NCI-H2196 (cell line): ENCODE data around the gene ABHD12B.
A peak's percentile ranks its signal among the peaks of the same experiment; 100 is the strongest.

Experiments
- DNase-seq: peaks from one replicate; lab custom pipeline; 2025; ENCODE audit not compliant: unreplicated experiment; lab: John Stamatoyannopoulos, UW

Gene ABHD12B

GRCh38 chr14:50871914-50872732, at the start of gene ABHD12B:
Gene ABHD12B (plus strand): TSS chr14:50872053. CDS start chr14:50872175, 122 bp downstream.
- no peak for DNase-seq

- no peak for DNase-seq
These were observed 49.3 kb upstream of the ABHD12B start for GRCh38 chr14:50822501-50823042.

DNA sequence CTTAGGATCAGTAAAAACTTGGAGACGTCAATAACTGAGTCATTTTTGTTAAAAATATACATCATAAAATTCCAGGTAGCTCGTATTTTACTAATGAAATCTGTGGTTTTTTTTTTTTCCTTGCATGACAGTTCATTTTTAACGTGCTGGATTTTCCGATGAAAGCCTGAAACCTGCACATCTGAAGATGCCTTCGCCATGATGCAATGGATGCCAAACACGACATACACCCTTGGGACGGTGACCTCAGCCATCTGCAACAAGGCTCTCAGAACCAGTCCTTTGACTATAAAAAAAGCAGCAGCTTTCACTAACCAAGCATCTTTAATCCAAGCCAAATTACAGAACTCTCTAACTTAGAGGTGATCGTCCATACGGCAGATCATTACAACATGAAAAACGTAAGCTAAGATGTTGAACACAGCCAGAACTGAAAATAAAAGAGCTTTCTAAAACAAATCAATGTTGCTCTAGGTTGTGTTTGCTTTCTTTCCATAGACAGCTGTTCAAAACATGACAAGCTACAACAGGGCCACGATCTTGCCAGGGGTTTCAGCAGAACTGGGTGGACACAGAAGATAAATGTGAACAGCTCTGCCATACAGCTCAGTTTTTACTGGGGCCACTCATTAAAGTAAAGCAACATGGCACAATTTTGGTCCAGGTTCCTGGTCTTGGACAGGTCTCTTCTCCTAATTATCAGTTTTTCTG, 48.6 kb upstream of the ABHD12B start:
- no peak for DNase-seq

DNA sequence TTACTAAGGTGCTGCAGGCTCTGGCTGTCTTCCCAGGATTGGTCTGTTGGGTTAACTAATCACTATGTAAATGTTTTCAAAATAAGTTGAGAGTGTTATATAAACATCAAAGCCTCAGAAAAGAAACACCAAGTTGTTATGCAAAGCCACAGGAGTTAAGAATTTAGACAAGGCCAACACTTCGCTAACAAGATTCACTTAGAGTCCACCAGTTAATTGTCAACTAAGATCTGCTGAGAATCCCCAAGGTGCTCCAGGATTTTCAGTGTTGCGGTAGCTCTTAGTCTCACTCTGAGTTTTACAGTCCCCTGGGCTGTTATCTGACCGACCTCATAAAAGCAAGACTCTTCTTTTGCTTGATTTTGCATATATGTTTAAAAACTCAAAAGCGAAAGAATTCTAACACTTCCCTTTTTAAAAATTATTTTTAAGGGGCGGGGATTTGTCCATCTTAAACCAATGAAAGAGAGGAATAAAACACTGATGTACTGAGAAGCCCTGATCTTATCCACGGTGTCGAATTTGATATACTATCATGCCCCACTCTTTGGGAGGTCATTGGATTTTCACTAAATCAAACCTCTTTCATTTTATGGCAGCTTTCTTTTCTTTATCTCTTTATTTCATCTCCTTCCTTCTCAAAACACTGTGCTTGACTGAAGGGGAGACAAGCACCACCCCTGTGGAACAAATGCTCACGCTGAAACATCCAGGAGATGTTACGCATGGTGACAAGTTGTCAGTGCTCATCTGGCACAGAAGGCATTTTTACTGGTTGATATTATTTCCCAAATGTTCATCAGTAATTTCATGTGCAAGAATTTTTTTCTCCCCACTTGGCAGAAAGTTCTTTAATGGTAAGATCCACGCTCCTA, 47.9 kb upstream of the ABHD12B start:
- peak; percentile 11 for DNase-seq

- no peak for DNase-seq
These were observed 46.5 kb upstream of the ABHD12B start for GRCh38 chr14:50825307-50825706.

GRCh38 chr14:50826681-50827080, 45.2 kb upstream of the ABHD12B start:
- no peak for DNase-seq

DNA sequence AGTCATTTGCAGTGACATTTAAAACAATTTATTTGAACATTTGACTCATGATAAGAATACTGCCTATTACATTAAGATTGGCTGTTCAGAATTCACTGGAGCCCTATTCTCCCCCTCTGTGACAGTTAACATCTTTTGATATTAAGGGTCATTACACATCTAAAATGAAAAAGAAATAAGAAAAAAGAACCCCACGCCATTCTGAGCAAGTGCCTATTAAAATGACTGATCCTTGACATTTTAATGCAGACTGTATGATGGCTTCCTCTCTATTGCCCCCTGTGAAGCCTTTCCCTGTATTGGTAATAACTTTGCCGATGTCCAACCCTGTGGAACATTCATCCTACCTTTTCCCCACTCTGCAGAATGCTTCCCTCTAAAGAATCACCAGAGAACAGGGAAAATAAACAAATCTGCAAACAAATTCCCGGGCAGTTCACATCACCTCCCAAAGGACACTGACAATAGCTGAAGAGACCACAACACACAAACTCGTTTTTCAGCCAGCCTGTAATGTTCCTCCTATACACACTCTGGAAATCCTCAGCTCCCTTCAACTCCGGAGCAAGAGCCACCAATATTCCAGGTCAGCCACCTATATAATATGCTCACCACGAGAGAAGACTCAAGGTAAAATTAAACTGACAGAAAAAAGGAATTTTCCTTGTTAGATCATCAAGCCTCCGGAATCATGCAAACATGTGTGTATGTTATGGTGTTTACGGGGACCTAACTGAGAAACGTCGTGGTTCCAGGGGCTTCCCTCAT, 42.9 kb upstream of the ABHD12B start:
- no peak for DNase-seq

DNA sequence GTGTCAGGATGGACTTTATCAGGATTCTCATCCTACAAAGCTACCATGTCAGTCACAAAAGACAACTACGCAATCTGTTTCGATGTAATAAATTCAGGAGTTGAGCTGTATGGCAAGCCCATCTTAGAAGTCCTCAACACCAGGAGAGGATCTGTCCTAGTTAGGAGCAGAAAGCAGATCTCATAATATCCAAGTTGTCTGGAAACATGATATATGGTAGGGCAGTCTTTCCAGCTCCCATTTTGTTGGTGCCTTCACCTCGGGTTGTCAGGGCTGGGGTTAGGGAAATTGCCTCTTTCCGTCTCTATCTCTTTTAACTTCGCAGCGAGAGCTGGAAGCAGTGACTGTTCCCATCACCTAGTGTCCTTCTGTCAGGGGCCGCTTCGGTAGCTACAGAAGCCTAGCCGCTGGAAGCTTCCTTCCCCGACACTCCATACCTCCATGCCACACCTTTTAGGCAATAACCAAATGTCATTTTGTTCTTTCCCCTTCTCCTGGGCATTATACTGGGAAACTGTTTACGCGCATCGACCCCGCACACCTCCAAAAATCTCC, 42.3 kb upstream of the ABHD12B start:
- DNase-seq: no peak

DNA sequence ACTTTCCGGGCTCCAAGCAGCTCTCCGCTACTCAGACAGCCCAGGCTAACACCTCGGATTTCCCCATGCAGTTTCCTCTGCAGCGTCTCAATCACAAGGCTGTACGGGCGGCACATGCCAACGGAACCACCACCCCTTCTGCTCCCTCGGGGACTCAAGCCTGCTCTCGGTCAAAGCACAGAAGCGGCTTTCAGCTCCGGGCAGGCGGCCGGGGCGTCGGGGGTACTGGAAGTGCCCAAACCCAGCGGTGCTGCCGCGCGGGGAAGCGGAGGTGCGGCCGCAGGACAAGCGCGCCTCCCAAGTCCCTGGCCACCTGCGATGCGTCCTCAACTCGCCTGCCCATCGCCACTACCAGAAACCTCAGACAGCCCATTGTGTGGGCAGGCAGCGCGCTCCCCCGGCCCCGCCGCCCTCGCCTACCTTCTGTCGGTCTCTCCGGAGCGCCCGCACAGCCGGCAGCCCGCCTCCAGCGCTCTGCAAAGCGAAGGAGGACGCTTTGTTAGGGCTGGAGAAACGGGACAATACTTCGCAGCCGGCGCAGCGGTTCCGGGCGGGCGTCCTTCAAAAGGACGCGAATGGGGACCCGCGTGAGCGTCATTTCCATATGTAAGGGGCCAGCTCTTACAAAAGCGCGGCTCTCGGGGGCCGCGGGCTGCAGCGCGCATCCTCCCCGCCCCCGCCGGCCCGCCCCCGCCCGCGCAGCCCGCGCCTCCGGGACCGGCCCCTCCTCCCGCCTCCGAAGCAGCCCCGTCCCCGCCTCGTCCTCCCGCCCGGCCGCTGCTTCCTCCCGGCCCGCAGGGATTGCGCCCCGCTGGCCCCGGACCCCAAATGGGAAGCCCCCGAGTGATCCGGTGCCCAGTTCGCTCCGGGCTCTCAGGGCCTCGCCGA, 41.6 kb upstream of the ABHD12B start:
- DNase-seq: no peak

- DNase-seq: peak; percentile 81
These were observed 40.7 kb upstream of the ABHD12B start, which contains the start of gene NIN for GRCh38 chr14:50830932-50831725. Gene NIN (minus strand): TSS chr14:50831162. CDS start chr14:50822056, 9,106 bp downstream.

GRCh38 chr14:50831726-50832168, 40.1 kb upstream of the ABHD12B start:
- no peak for DNase-seq

DNA sequence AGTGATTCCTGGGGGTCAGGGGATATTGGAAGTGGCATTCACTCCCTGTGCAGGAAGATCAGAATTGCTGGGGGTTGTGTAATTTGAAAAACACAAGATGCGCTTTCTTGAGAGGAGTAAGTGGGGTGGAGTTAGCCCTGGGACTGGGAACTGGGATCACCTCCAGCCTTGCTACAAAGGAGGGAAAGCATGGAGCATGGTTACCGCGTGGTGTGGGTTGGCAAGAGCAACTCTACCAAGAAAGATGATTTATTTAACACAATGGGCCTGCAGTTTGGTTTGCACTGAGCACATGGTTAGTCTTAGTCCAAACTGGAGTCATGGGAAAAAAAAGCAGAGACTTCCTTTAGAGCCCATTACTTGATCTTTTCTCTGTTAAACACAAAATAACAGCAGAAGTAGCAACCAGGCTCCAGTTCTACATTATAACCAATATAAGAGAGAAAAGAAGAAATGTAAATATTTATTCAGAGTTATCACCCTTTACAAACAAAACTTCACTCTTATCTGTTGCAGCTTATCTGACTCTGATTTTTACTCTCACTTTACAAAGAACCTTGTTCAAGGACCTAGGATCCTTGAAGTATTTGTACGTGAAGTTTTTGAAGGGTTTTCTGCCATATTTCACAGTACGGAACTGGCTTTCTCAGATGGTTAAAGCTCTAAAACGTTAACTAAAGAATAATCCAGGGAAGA, 38.8 kb upstream of the ABHD12B start:
- no peak for DNase-seq

DNA sequence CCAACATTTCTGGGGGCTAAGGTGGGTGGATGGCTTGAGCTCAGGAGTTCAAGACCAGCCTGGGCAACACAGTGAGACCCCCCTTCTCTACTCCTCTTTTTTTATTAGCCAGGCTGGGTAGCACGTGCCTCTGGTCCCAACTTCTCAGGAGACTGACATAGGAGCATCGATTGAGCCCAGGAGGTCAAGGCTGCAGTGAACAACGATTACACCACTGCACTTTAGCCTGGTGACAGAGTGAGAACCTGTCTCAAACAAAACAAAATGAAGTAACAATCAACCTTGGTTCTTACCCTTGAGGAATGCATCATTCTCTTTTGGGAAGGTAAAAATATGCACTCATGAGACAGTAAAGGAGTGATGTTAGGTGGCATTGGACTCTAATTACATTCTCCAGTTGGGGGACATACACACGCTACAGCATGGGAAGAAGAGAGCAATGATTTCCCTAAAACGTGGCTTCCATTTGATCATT, 37.0 kb upstream of the ABHD12B start:
- no peak for DNase-seq

DNA sequence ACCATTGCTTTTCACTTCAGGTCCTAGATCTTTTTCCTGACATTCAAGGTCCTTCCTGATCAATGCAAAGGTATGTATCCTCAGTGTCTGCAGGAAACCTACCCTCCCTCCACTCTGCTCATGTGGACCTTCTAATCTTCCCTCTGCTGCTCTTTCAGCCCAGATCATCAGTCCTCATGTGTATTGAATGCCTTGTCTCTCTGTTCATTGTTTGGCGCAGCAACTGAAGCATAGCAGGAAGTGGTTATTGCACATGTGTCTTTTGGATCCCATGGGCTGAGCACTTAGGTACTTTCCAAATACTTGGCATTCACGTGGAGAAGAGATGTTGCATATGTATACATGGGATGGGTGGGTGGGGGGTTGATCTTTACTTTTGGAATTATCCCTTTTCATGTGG, 36.6 kb upstream of the ABHD12B start:
- no peak for DNase-seq

DNA sequence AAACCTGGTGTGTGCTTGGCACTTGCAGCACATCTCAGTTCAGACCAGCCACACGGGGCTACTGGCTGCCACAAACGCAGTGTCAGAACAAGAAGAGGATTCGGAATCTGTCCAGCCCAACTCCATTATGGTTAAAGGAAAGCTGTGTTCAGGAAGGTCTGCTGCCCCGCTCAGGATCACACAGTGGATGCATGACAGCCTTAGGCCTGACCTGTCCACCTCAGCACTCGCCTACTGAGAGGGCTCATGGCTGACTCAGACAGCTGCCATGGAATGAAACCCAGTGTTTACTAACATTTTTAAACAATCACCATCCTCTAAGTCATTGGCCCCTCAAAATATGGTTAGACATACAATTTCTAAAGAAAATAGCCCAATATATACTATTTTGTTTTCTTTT, 35.3 kb upstream of the ABHD12B start:
- no peak for DNase-seq

DNA sequence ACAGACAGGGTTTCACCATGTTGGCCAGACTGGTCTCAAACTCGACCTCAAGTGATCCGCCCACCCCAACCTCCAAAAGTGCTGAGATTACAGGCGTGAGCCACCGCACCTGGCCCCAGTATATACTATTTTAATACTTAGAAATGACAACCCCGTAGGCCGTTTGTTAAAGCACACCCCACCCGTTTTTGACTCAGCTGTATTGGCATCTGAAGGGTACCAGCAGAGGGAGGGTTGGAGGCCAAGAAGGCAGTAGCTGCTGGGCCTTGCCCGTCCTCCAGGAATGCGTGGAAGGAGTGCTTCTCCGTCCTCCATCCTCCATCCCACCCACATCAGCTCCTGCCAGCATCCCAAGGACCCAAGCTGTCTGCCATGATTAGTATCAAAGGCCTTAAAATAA, 34.6 kb upstream of the ABHD12B start:
- DNase-seq: no peak

DNA sequence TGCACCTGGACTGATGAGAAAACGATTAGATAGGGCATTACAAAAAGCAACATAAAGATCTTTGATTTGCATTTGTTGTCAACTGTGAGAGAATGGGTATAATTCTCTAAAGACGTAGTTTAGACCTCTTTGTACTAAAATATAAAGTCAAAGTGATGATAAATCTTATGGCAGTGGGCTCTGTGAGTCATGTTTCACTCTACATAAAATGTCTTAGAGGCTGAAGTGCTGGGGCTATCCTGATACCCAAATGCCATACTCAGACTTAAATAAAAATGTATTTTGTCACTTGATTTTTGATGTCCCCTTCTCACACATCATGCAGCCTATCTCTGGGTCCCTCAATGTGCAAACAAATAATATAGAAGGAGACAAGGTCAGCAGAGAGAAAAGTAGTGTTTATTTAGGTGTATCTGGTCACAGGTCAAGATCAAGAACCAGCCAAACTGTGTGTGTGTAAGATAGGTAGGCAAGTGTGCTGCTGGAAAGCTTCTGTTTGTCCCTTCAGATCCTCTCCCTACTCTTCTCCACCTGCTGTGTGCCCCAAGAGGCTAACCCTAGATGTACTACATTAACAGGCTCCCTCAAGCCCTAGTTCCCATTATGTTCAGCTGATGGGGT, 33.9 kb upstream of the ABHD12B start:
- no peak for DNase-seq
